ENCODE measurements around the gene SASH1.

The SASH1 gene

DNA sequence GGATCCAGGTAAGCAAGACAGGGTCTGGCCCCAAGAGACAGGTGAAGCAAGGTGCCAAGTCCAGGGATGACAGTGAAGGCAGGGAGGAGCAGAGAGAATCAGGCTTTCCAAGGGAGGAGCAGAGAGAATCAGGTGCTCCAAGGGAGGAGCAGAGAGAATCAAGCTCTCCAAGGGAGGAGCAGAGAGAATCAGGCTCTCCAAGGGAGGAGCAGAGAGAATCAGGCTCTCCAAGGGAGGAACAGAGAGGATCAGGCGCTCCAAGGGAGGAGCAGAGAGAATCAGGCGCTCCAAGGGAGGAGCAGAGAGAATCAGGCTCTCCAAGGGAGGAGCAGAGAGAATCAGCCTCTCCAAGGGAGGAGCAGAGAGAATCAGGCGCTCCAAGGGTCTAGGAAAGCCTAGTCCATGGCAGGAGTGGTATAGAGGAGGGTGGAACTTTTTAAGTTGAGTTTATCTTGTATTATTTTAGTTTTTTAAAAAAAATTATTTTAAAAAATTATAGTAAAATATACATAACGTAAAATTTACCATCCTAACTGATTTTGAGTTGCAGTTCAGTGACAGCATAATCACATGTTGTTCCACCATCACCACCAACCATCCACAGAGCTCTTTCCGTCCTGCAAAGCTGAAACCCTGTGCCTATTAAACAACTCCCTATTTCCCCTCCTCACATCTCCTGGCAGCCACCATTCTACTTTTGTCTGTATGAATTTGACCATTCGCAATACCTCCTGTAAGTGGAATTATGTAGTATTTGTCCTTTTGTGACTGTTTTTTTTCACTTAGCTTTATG, 64.1 kb downstream of the SASH1 start:
- no peaks in the 10 kb centered on the region for H3K9me3 ChIP-seq (ENCODE audit: control insufficient read depth in 1 of 2, low read length in 2 of 2)
- no peak overlapping the region for H3K27ac ChIP-seq (ENCODE audit: low read length)
- H3K36me3 ChIP-seq (ENCODE audit: control insufficient read depth in 1 of 2, insufficient read depth in 2 of 2, low read length in 2 of 2) = no peaks in the 10 kb centered on the region
- no peaks in the 10 kb centered on the region for H3K27me3 ChIP-seq (ENCODE audit: low read depth, low read length)
- H3K4me3 ChIP-seq (ENCODE audit: low read depth in 1 of 2, low read length in 2 of 2) = no peak overlapping the region
- peaks cover 0 to 8% of the 10 kb centered on the region in 2 donors for H3K4me1 ChIP-seq (ENCODE audit: control insufficient read depth in 1 of 2, insufficient read depth in 2 of 2, low read length in 2 of 2)

DNA sequence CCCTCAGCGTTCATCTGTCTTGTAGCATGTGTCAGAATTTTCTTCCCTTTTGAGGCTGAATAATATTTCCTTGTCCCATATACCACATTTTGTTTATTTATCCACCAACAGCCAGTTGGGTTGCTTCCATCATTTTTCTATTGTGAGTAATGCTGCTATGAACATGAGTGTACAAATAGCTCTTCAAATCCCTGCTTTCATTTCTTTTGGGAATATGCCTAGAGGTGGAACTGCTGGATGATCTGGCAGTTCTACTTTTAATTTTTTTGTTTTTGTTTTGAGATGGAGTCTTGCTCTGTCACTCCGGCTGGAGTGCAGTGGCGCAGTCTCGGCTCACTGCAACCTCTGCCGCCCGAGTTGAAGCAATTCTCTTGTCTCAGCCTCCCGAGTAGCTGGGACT, 64.7 kb downstream of the SASH1 start:
- no peaks in the 10 kb centered on the region for H3K36me3 ChIP-seq (ENCODE audit: control insufficient read depth in 1 of 2, insufficient read depth in 2 of 2, low read length in 2 of 2)
- no peaks in the 10 kb centered on the region for H3K9me3 ChIP-seq (ENCODE audit: control insufficient read depth in 1 of 2, low read length in 2 of 2)
- H3K4me3 ChIP-seq (ENCODE audit: low read depth in 1 of 2, low read length in 2 of 2) = no peak overlapping the region
- peaks cover 0 to 8% of the 10 kb centered on the region in 2 donors for H3K4me1 ChIP-seq (ENCODE audit: control insufficient read depth in 1 of 2, insufficient read depth in 2 of 2, low read length in 2 of 2)
- H3K27me3 ChIP-seq (ENCODE audit: low read depth, low read length) = no peaks in the 10 kb centered on the region
- no peak overlapping the region for H3K27ac ChIP-seq (ENCODE audit: low read length)

DNA sequence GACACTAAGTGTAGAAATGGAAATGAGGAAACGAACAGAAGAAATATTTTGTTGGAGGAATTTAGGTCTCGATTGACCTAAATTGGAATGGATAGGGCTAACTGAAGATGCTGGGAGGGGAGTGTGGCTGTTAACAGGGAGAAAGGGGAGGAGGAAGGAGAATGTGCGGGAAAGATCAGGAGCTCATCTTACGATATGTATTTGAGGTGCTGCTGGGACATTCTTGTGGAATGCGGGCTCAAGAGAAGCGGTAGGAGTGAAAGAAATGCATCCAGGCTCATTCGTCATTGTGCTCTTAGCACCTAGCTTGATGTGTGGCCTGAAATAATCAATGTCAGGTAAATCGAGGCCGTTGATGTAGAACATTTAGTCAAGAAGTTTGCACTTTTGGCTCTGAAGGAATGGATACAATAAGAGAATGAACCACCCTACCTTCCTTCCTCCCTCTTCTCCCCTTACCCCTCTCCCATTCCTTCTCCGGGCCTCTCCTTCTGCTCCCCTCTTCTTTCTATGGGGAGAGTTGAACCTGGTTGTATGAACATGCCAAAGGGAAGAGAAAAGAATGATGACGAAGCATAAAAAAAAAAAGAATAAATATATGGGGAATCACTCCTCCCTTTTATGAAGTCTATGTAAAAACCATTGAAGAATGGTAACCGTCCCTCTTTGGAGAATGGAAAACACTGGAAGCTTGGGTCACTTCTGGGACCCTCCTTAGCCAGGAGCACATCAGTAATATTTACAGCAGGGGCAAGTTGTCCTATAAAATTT, 70.9 kb downstream of the SASH1 start:
- peaks cover 0 to 20% of the 10 kb centered on the region in 2 donors for H3K4me1 ChIP-seq (ENCODE audit: control insufficient read depth in 1 of 2, insufficient read depth in 2 of 2, low read length in 2 of 2)
- no peak overlapping the region for H3K4me3 ChIP-seq (ENCODE audit: low read depth in 1 of 2, low read length in 2 of 2)
- no peaks in the 10 kb centered on the region for H3K9me3 ChIP-seq (ENCODE audit: control insufficient read depth in 1 of 2, low read length in 2 of 2)
- no peaks in the 10 kb centered on the region for H3K36me3 ChIP-seq (ENCODE audit: control insufficient read depth in 1 of 2, insufficient read depth in 2 of 2, low read length in 2 of 2)
- H3K27me3 ChIP-seq (ENCODE audit: low read depth, low read length) = no peaks in the 10 kb centered on the region
- no peak overlapping the region for H3K27ac ChIP-seq (ENCODE audit: low read length)

DNA sequence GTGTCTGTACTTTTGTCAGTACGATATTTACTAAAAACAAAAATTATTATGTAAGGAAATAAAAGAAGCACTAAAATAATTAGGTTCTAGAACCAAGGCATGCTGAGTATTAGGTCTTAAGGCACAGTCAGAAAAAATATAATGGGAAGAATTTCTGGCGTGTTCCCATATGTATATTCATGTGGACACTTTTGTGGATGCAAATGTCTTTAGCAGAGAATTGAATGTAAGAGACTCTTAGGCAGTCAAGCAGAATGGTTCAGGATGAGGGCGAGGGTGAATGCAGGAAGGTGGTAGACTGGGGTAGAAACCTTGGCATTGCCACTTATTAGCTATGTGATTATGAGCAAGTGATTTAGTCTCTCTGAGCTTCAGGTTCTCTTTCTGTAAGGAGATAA, 71.5 kb downstream of the SASH1 start:
- no peak overlapping the region for H3K27ac ChIP-seq (ENCODE audit: low read length)
- H3K27me3 ChIP-seq (ENCODE audit: low read depth, low read length) = no peaks in the 10 kb centered on the region

DNA sequence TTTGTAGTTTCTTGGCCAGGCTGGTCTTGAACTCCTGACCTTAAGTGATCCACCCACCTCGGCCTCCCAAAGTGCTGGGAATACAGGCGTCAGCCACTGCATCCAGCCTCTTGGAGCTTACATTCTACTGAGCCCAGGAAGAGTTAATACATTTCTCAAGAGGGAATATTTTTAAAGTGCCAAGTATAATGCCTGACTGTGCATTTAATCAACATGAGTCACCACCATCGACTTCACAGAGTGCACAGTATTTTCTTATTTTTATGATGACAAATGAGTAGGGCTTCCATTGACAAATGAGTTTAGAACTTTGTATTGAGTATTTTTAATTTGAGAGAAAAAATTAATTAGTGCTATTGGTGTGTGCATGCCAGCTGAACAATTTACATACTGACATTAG, 72.2 kb downstream of the SASH1 start:
- Histone ChIP-seq H3K27ac (ENCODE audit: low read length) (no peak overlapping the region), H3K4me3 (ENCODE audit: low read depth in 1 of 2, low read length in 2 of 2) (no peak overlapping the region), H3K36me3 (ENCODE audit: control insufficient read depth in 1 of 2, insufficient read depth in 2 of 2, low read length in 2 of 2) (no peaks in the 10 kb centered on the region), H3K4me1 (ENCODE audit: control insufficient read depth in 1 of 2, insufficient read depth in 2 of 2, low read length in 2 of 2) (peaks cover 0 to 20% of the 10 kb centered on the region in 2 donors), H3K9me3 (ENCODE audit: control insufficient read depth in 1 of 2, low read length in 2 of 2) (no peaks in the 10 kb centered on the region), H3K27me3 (ENCODE audit: low read depth, low read length) (no peaks in the 10 kb centered on the region)

More for the DNA sequence above, 71.5 kb downstream of the SASH1 start:
- no peak overlapping the region for H3K4me3 ChIP-seq (ENCODE audit: low read depth in 1 of 2, low read length in 2 of 2)
- no peaks in the 10 kb centered on the region for H3K36me3 ChIP-seq (ENCODE audit: control insufficient read depth in 1 of 2, insufficient read depth in 2 of 2, low read length in 2 of 2)
- H3K4me1 ChIP-seq (ENCODE audit: control insufficient read depth in 1 of 2, insufficient read depth in 2 of 2, low read length in 2 of 2) = peaks cover 0 to 20% of the 10 kb centered on the region in 2 donors
- no peaks in the 10 kb centered on the region for H3K9me3 ChIP-seq (ENCODE audit: control insufficient read depth in 1 of 2, low read length in 2 of 2)

DNA sequence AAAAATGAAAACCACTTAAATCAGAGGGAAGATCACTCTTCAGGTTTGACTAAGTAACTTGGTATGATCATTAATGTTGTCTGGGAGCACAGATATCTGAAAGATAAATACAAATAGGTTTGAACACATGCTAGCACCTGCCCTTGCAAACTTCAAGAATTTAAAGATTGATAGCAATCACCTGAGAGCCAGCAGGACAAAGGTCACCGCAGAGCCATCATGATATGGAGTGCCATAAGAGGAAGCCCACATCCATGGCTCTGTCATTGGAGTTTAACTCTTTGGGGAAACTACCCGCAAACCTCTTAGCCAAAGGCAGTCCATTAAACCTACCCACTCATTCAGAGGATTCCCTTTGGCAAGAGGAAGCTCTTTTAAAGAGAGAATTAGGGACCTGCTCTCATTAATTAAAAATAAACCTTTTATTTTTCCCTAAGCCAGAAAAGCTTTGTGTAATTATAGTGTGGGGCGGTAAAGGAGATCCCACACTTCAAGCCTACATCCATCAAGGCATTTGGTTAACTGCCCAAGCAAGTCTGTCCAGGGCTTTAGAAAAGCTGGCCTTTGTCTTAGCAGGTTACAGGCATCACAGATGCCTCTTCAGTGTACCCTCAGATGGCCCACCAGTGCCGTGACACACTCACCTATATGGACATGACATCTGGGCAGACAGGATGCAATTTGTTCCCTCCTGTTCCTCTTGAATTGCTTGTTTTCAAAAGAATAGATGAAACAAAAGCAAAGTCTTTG, 73.0 kb downstream of the SASH1 start:
- Histone ChIP-seq H3K27ac (ENCODE audit: low read length) (no peak overlapping the region), H3K27me3 (ENCODE audit: low read depth, low read length) (no peaks in the 10 kb centered on the region), H3K9me3 (ENCODE audit: control insufficient read depth in 1 of 2, low read length in 2 of 2) (no peaks in the 10 kb centered on the region), H3K36me3 (ENCODE audit: control insufficient read depth in 1 of 2, insufficient read depth in 2 of 2, low read length in 2 of 2) (no peaks in the 10 kb centered on the region), H3K4me3 (ENCODE audit: low read depth in 1 of 2, low read length in 2 of 2) (no peak overlapping the region), H3K4me1 (ENCODE audit: control insufficient read depth in 1 of 2, insufficient read depth in 2 of 2, low read length in 2 of 2) (peaks cover 0 to 20% of the 10 kb centered on the region in 2 donors)

DNA sequence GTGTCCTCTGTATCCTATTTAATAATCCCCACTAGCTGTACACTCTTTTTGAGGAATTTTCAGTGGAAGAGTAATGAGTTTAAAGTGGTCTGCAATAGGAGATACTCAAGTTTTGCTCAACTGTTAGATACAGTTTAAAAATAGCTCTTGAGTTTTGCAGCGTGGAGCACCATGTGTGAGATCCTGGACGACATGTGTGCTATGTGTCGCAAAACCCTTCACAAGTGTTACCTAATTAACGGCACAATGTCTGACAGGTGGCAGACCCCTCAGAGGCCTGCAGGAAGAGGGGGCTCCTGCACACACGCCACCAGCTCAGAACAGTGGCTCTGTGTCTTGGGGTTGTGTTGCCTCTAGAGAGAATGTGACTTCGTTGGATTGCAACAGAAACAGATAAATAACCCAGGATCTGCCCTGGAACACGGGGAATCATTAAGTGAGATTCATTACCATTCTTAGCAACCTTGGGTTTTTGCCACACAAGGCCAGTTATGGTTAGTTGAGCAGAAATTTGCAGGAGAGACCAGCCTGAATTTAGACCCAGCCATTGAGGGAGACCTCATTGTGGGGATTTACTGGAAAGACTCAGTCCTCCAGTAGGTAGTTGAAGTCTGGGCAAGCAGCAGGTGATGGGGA, 73.8 kb downstream of the SASH1 start:
- H3K4me1 ChIP-seq (ENCODE audit: control insufficient read depth in 1 of 2, insufficient read depth in 2 of 2, low read length in 2 of 2) = peaks cover 0 to 20% of the 10 kb centered on the region in 2 donors

DNA sequence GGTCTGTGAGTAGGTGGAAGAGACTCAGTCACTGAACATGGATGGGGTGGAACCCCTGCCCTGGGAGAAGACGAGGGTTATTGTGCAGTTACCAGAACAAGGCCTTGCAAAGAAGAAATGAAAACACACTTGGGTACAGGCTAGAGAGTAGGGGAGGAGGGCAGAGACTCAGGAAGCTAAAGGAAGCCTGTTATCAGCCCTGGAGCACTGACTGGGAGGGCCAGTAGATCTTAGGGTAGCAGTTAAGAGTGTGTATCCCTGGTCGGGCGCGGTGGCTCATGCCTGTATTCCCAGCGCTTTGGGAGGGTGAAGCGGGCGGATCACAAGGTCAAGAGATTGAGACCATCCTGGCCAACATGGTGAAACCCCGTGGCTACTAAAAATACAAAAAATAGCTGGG, 74.4 kb downstream of the SASH1 start:
- Histone ChIP-seq H3K4me1 (ENCODE audit: control insufficient read depth in 1 of 2, insufficient read depth in 2 of 2, low read length in 2 of 2) (peaks cover 0 to 20% of the 10 kb centered on the region in 2 donors), H3K27me3 (ENCODE audit: low read depth, low read length) (no peaks in the 10 kb centered on the region), H3K4me3 (ENCODE audit: low read depth in 1 of 2, low read length in 2 of 2) (no peak overlapping the region), H3K27ac (ENCODE audit: low read length) (no peak overlapping the region), H3K9me3 (ENCODE audit: control insufficient read depth in 1 of 2, low read length in 2 of 2) (no peaks in the 10 kb centered on the region), H3K36me3 (ENCODE audit: control insufficient read depth in 1 of 2, insufficient read depth in 2 of 2, low read length in 2 of 2) (no peaks in the 10 kb centered on the region)

More for the DNA sequence above, 73.8 kb downstream of the SASH1 start:
- no peak overlapping the region for H3K4me3 ChIP-seq (ENCODE audit: low read depth in 1 of 2, low read length in 2 of 2)
- no peak overlapping the region for H3K27ac ChIP-seq (ENCODE audit: low read length)
- no peaks in the 10 kb centered on the region for H3K9me3 ChIP-seq (ENCODE audit: control insufficient read depth in 1 of 2, low read length in 2 of 2)
- no peaks in the 10 kb centered on the region for H3K27me3 ChIP-seq (ENCODE audit: low read depth, low read length)
- H3K36me3 ChIP-seq (ENCODE audit: control insufficient read depth in 1 of 2, insufficient read depth in 2 of 2, low read length in 2 of 2) = no peaks in the 10 kb centered on the region

DNA sequence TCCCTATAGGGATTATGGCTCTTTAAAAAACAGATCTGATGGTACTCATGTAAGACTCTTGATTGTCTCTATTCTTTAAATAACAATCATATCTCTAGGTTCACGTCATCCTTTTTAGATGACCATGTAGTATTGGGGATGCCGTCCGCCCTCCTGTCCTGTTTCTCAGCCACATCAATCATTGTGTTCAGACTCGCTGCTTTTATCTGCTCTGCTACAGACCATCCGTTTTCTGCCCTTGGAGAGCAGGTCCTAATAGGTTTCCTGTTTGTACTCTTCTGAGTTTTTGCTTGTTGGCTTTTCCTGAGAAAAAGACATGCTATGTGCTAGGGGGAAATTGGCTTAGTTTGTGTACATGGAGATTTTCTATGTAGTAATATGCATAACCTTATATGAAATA, 76.8 kb downstream of the SASH1 start:
- Histone ChIP-seq H3K27ac (ENCODE audit: low read length) (no peak overlapping the region), H3K4me1 (ENCODE audit: control insufficient read depth in 1 of 2, insufficient read depth in 2 of 2, low read length in 2 of 2) (peaks cover 0 to 24% of the 10 kb centered on the region in 2 donors), H3K36me3 (ENCODE audit: control insufficient read depth in 1 of 2, insufficient read depth in 2 of 2, low read length in 2 of 2) (no peaks in the 10 kb centered on the region), H3K27me3 (ENCODE audit: low read depth, low read length) (no peaks in the 10 kb centered on the region), H3K9me3 (ENCODE audit: control insufficient read depth in 1 of 2, low read length in 2 of 2) (no peaks in the 10 kb centered on the region), H3K4me3 (ENCODE audit: low read depth in 1 of 2, low read length in 2 of 2) (no peak overlapping the region)

DNA sequence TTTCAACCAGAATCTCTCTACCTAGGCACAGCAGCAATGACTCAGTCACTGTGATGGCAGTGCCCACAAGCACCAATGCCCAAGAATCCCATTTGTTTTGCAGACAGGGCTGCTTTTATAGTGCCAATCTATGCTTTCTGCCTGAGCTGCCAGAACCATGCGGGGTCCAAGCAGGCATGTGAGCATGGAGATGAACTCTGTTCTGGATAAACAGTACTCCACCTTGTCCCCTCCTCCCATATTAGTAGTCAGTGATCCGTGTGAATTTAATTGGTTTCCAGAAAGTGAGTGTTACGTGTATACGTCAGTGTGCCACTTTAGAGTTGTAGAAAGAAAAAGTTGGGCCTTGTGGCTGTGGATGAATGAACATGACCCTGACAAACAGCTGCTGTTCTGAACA, 79.4 kb downstream of the SASH1 start:
- H3K9me3 ChIP-seq (ENCODE audit: control insufficient read depth in 1 of 2, low read length in 2 of 2) = no peaks in the 10 kb centered on the region
- H3K4me3 ChIP-seq (ENCODE audit: low read depth in 1 of 2, low read length in 2 of 2) = no peak overlapping the region
- H3K27ac ChIP-seq (ENCODE audit: low read length) = no peak overlapping the region
- H3K36me3 ChIP-seq (ENCODE audit: control insufficient read depth in 1 of 2, insufficient read depth in 2 of 2, low read length in 2 of 2) = no peaks in the 10 kb centered on the region
- H3K4me1 ChIP-seq (ENCODE audit: control insufficient read depth in 1 of 2, insufficient read depth in 2 of 2, low read length in 2 of 2) = peaks cover 0 to 4% of the 10 kb centered on the region in 2 donors
- H3K27me3 ChIP-seq (ENCODE audit: low read depth, low read length) = no peaks in the 10 kb centered on the region

DNA sequence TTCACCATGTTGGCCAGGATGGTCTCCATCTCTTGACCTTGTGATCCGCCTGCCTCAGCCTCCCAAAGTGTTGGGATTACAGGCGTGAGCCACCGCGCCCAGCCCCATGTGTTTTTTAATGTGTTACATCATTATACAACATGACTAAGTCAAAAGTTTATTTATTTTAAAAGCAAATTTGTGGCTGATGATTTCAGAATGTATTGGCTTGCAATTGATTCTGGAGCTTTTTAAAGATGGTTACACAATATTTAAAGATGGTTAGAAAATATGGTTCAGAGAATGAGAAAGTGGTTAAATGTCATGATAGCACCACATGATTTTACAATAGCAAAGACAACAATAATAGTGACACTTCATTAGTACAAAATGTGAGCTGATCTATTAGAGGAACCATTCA, 80.5 kb downstream of the SASH1 start:
- no peak overlapping the region for H3K27ac ChIP-seq (ENCODE audit: low read length)
- no peaks in the 10 kb centered on the region for H3K9me3 ChIP-seq (ENCODE audit: control insufficient read depth in 1 of 2, low read length in 2 of 2)
- H3K27me3 ChIP-seq (ENCODE audit: low read depth, low read length) = no peaks in the 10 kb centered on the region

More for the DNA sequence above, 80.5 kb downstream of the SASH1 start:
- H3K36me3 ChIP-seq (ENCODE audit: control insufficient read depth in 1 of 2, insufficient read depth in 2 of 2, low read length in 2 of 2) = no peaks in the 10 kb centered on the region
- peaks cover 0 to 4% of the 10 kb centered on the region in 2 donors for H3K4me1 ChIP-seq (ENCODE audit: control insufficient read depth in 1 of 2, insufficient read depth in 2 of 2, low read length in 2 of 2)
- H3K4me3 ChIP-seq (ENCODE audit: low read depth in 1 of 2, low read length in 2 of 2) = no peak overlapping the region
